Hematopoietic multipotent progenitor cell treated with erythropoietin and hydrocortisone succinate and interleukin-3 and kit ligand, for 17 days (in vitro differentiated cells): ENCODE results near the gene PRKG2.
"Not testable (repeated sequence)": the region's sequence is repeated elsewhere in the genome, so short reads cannot be mapped to it uniquely, and the experiment has no call there.

Experiments used
- DNase-seq: peaks from one replicate; pipeline ENCODE4 v3.0.0-alpha.2; 2015; ENCODE audit warnings: low spot score

Gene PRKG2

DNA sequence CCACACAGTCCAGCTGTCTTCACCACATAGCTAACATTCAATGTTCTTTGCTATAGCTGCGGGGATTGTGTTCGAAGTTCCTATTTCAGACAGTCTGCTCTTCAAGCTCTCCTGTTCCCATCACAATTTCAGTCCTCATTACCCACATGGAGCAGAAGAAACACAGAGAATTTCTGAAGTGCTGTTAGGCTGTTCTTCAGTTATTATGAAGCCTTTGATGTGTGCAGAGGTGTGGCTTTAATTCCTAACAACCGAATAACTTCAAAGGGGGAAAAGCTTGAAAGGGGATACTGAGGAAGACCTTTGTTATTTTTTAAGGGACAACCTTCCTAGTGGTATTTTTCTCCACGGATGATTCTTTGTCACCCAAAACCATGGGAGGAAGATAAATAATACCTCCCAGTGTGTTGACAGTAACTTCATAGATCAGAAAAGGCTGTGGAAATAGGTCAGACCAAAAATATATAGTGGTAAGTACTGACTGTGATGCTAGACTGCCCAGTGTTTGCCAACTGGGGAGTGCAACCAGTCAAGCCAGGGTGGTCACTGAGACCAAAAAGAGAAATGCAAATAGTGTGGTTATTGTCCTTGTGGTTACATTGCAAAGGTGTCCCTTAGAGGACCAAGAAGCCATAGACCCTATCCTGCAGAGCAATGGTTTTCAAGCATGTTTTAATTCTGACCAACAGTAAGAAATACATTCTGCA is 52.1 kb downstream of the PRKG2 start:
- no peak for DNase-seq

DNA sequence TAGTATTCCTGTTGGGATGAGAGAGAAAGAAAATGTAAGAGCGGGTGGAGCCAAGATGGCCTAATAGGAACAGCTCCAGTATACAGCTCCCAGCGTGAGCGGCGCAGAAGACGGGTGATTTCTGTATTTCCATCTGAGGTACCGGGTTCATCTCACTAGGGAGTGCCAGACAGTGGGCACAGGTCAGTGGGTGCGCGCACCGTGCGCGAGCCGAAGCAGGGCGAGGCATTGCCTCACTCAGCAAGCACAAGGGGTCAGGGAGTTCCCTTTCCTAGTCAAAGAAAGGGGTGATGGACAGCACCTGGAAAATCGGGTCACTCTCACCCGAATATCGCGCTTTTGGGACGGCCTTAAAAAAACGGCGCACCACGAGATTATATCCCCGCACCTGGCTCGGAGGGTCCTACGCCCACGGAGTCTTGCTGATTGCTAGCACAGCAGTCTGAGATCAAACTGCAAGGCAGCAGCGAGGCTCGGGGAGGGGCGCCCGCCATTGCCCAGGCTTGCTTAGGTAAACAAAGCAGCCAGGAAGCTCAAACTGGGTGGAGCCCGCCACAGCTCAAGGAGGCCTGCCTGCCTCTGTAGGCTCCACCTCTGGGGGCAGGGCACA is 61.2 kb downstream of the PRKG2 start:
- DNase-seq, result not testable (repeated sequence)

DNA sequence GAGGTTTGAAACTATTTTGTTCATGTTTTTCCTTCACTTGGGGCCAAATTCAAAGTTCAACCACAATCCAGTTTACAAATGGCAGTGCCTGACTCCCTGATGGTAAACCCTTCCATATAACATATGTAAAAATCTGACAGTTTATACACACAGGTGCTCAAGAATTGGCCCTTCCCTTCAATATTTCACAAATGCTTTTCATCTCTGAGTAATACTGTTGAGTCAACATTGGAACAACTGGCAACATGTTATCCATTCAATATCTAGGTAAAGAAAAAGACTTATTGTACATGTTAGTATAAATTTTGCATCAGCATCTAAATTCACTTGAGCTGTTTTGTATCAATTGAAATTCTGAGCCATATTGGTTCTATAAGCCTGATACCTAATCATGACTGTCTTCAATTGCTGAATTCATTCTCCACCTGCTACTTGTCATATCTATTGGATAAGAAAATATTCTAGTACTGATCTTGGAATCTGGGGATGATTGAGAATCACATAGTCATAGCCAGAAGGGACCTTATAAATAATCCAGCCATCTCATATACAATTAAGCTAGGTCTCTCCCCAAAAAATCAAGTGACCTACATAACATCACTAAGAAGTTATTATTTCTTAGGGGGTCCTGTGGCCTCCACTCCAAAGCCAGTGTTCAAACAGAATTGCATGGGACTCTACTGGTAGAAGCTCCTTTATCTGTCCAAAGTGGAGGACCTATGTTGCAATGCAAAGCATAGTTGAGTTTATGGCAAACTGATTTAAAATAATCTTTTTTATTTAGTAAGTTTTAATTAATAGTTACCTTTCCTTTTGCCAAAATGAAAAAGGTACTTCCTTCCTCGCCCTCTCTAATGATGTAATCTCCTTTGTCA is 61.9 kb downstream of the PRKG2 start:
- no peak for DNase-seq

DNA sequence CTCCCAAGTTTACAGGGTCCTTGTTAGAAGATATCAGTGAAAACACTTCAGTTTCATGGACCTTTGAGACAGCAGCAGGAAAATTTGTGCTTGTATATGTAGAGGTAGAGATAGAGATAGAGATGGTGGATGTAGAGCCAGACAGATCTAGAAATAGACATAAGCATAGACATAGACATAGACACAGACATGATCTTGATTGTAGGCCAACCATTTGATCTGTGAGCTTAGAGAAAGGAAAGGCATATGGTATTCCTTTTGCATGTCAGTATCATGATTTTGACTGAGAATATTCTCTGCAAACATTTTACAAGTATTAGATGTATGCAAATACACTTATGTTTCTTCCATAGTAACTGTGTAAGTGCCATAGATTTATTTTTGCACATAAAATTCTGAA is 65.0 kb downstream of the PRKG2 start:
- no peak for DNase-seq

DNA sequence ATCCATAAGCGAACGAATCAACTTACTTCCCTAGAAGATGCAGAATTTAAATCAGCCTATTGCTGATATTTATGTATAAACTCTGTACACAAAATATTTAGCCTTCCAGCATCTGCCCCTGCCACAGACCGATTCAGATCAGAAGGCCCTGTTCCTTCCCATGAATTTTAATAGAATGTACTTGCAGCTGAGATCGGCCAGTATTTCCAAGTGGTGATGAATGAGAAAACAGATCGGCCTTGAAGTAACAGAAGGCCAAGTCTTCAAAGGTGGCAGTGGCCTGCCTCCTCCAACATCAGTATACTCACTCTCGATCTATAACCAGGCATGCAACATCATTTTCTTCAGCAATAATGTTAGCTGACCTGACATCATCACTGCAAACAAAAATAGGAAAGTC is 66.4 kb downstream of the PRKG2 start:
- DNase-seq, result no peak

DNA sequence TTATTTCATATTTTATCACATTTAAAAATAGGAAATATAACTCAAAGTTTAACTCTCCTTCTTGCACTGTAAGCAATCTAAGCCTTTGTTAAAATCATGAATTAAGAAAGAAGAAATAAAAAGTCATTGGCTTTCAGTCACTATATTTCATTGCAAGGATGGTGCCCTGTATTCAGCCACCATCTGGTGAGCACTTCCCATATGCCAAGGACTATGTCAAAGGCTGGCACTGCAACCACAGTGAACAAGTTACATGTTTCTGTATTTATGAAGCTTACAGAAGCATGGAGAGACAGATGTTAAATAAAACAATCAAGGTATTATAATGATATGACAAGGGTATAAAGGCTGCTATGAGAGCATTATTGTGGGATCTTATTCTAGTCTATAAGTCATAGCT is 68.6 kb downstream of the PRKG2 start:
- DNase-seq, result no peak

DNA sequence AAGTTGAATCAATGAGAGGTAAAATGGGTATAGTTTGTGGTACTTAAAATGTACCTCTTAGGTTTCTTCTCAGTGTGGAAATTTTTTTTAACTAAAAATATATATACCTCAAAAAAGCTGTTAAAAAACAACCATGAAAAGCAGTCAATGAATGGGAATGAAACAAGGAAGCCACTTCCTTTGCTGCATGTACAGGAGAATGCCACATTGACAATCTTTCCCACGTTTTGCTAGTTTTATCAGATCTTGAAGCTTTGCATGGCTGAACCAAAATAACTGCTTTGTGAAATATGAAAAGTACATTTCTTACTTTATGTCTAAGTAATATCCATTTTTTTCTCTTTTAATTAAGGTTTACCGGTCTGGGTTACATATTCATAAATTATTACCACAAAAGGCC is 71.8 kb downstream of the PRKG2 start:
- DNase-seq, result no peak

DNA sequence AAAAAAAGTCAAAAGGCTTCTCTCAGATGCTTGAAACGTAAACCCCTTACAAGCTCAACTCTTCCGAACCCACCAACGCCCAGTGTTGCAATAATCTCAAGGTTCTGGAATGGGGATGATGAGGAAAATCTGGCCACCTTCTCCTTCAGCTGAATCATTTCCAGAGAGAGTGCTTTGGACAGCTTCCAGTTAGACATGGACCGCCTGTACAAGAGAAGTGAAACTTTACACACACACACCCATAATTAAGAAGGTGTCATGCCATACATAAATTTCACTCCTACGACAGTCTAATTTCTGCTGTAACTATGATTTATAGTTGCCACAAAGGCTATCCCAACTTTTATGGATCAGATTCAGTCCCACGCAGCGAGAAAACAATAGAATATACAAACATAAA is 72.3 kb downstream of the PRKG2 start:
- no peak for DNase-seq

DNA sequence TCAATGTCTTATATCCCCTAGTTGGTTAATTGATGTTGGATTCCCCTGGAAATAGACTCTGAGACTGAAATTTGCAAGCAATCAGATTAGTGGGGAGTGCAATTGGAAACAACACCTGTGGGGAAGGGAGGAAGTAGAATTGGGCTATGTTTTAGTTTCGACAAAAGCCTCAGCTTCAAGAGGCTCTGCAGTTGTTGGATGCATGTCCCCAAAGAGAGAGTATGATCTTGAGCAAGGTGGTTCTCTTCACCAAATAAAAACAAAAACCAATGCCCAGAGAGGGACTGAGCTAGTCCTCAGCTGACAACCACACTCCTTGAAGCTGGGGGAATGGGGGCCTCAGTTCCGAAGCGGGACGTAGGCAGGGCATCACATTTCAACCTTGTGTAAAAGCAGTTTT is 77.1 kb downstream of the PRKG2 start:
- no peak for DNase-seq

DNA sequence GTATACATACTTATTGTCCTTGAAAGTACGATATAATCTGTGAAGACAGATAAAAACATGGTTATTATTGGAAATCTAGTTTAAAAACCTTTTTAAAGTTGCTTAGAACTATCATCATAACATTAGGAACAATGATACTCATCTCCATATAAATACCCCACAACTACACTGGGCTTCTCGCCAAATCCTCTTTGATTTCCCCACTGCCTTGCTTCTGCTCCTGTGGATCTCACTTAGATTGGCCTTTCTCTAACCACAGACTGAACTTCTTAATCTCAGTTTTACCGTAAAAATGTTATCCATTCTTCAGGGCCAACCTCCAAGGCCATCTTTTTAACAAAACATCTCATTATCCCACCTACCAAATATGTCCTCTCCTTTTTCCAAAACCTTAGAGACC is 77.6 kb downstream of the PRKG2 start:
- no peak for DNase-seq

DNA sequence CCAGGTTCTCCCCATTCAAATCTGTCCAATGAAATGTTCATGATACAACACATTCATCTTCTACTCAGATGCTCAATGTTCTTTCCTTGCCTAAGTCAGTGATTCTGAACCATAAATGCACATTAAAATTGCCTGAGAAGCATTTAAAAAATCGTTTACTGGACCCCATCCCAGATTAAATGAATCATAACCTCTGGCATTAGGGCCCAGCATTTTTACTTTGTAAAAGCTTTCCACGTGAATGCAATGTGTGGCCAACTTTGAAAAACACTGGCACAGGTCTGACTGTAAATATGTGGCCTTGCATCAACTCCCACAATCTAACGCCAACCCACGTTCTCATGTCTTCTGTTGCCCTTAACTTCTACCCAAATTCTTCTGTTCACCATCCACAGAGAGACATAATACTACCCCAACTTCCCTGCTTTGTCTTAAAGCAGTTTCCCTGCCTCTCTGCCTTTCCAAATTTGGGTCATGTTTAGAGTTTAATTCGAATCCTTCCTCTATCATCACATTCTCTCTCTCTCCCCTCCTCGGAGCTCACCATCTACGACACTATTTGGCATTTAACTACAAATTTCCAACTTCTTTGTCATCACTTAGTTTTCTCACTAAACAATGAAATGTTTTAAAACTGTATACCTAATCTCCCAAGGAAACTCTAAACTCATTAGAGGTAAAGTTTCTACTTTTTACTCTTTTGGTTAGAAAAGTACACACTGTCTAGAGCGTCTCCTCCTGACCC is 78.7 kb downstream of the PRKG2 start:
- DNase-seq, result no peak

DNA sequence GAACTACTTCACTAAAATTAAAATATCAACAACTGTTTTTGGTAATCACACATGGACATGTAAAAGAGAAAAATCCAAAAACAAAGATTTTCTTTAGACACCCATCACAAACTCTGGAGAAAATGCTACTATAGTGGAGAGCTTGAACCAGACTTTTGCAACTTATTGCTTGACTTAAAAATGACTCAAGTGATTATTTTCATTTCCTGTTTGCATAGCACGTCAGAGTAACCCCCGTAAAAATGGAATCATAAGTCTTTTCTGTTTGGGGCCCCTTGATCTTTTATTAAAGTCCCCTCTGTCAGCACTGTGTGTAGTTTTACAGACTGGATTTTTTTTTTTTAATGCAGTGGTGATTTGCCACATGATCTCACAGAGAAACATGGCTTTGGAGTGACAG is 79.5 kb downstream of the PRKG2 start:
- no peak for DNase-seq

DNA sequence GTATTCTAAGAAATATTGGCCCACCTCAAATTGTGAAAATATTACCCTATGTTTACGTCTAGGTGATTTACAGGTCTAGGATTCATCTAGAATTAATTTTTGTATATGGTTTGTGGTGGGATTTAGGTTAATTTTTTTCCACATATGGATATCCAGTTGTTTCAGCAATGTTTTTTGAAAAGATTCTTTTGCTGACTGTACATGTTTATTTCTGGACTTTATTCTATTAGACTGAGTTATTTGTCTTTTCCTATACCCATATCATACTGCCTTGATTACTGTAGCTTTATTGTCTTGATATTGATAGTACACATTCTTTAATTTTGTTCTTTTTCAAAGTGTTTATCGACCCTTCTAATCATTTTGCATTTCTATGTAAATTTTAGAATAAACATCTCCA is 83.5 kb downstream of the PRKG2 start:
- no peak for DNase-seq

DNA sequence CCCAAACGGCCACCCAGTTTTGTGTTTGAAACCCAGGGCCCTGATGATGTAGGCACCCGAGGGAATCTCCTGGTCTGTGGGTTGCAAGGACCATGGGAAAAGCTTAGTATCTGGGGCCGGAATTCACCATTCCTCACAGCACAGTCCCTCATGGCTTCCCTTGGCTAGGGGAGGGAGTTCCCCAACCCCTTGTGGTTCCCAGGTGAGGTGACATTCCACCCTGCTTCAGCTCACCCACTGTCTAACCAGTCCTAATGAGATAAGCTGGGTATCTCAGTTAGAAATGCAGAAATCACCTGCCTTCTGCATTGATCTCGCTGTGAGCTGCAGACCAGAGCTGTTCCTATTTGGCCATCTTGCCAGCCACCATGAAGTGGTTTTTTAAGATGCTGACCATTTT is 84.0 kb downstream of the PRKG2 start:
- no peak for DNase-seq

DNA sequence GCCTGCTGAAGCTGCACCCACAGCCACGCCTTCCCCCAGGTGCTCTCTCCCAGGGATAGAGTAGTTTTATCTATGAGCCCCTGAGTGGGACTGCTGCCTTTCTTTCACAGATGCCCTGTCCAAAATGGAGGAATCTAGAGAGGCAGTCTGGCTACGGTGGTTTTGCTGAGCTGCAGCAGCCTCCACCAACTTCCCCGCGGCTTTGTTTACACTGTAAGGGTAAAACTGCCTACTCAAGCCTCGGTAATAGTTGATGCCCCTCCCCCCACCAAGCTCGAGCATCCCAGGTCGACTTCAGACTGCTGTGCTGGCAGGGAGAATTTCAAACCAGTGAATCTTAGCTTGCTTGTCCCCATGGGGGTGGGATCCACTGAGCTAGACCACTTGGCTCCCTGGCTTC is 84.5 kb downstream of the PRKG2 start:
- no peak for DNase-seq

DNA sequence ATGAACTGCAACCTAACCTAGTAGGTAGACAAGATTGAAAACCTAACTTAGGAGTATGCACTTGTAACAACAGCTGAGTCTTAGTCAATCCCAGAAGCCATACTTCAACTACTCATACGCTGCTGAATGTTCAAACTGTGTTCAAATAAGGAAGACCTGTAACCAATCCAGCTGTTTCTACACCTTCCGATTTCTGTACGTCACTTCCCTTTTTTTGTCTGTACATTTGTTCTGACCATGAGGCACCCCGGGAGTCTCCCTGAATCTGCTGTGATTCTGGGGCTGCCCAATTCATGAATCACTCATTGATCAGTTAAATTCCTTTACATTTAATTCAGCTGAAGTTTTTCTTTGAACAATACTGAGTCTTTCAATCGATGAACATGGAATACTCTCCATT is 95.0 kb downstream of the PRKG2 start:
- DNase-seq, result no peak

DNA sequence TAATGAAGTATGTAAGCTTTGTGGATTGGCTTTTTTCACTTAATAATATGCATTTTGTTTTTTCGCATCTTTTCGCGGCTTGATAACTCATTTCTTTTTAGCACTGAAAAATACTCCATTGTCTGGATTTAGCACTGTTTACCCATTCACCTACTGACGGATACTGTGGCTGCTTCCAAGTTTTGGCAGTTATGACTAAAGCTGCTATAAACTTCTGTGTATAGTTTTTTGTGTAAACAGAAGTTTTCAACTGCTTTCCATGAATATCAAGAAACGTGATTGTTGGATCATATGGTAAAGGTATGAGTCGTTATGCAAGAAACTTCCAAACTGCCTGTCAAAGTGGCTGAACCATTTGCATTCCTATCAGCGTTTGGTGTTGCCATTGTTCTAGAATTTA is 96.9 kb downstream of the PRKG2 start:
- no peak for DNase-seq

DNA sequence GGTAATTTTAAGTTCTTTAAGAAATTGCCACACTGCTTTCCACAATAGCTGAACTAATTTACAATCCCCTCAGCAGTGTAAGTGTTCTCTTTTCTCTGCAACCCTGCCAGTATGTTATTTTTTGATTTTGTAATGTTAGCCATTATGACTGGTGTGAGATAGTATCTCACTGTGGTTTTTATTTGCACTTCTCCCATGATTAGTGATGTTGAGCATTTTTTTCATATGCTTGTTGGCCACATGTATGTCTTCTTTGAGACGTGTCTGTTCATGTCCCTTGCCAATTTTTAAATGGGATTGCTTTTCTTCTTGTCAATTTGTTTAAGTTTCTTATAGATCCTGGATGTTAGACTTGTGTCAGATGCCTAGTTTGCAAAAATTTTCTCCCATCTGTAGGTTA is 98.5 kb downstream of the PRKG2 start:
- no peak for DNase-seq

DNA sequence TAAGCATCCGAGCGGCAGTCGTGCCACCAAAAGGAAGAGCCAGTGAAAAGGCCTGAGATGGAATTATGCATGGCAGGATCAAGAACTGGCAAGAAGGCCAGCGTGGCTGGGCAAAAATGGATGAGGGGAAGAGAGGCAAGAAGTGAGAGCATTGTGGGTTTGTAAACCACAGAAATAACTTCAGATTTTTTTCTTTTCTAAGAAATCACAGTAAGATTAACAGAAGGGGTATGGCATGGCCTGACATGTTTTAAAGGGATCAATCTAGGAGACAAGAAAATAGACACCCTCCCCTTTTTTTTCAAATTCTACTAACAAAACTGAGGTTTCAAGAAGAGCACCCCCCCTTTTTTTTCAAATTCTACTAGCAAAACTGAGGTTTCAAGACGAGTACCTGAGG is 102.0 kb downstream of the PRKG2 start:
- DNase-seq, result no peak

DNA sequence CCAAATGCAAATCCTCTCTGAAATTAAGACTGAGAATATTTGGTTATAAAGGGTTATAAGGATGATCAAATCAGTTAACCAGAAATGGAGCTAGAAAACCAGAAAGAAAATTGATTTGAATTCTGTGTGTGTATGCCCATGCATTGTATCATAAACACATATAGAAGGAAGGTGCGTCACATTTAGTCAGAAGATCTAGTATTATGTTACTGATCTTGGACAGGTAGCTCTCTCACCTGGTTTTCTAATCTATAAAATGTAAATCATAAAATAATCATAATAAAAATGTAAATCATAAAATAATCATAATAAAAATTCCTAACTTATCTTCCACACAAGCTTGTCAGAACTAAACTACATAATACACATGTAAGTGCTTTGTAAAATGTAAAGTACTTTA is 105.7 kb downstream of the PRKG2 start:
- no peak for DNase-seq

DNA sequence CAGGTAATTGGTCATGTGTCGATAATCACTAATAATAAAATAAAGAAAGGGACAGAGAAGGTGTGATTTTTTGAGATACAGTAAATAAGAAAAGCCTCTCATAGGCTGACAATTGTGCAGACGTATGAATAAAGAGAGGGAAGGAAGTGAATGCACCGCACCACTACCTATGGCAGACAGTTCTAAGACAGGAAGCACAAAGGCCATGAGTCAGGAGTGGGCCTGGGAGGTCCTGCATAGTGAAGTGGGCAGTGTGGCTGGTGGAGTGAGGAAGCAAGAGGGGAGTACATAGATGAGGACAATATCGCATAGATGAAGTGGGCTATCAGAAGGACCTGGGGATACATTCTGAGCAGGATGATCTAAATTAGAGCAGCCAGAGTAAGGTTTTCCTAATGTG is 108.9 kb downstream of the PRKG2 start:
- DNase-seq, result no peak

DNA sequence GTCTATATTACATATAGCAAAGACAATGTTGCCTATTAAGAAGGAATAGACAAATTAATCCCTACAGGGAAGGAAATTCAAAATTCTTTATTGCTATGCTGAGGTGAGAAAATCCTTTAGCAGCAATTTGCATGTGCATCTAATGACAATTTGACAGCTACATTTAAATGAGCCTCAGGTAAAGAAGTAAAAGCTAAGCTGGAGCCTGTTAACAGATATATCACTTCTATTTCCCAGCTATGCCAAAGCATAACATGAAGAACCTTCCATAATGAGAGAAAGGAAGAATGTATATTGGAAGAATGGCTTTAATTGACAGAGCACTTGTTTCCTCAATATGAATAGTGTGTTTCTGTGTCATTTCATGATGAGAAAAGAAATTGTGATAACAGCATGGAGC is 112.9 kb downstream of the PRKG2 start:
- DNase-seq, result no peak

DNA sequence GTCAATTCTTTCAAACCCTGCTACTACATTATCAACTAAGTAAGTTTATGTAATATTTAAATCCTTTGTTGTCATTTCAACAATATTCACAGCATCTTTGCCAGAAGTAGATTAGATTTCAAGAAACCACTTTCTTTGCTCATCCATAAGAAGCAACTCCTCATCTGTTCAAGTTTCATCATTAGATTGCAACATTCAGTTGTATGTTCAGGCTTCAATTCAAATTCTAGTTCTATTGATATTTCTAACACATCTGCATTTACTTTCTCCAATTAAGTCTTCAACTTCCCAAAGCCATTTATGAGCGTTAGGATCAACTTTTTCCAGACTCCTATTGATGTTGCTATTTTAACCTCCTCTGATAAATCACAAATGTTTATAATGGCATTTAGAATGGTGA is 118.5 kb downstream of the PRKG2 start:
- no peak for DNase-seq
